HepG2 (cell line): Measurements from ENCODE around the gene DST. TPM values are rescaled to one million over a fixed set of nuclear protein-coding genes. Genes with fewer than 3 reads are reported as not detected.

Experiments
- GPN1 ChIP-seq: sonication (generic); formaldehyde crosslinking; IDR thresholded peaks from 2 replicates; pipeline ENCODE4 v1.5.1; 2020; ENCODE audit warnings: missing genetic modification reagents, borderline replicate concordance
- JUN ChIP-seq: sonication (generic); formaldehyde crosslinking; IDR thresholded peaks from 2 replicates; pipeline ENCODE4 v1.4.0; 2020; ENCODE audit warnings: mild to moderate bottlenecking, missing genetic modification reagents
- MZF1 ChIP-seq: sonication (generic); formaldehyde crosslinking; IDR thresholded peaks from 2 replicates; pipeline ENCODE4 v1.8.1; 2023; ENCODE audit warnings: mild to moderate bottlenecking, missing genetic modification reagents, borderline replicate concordance
- NR1H2 ChIP-seq: sonication (generic); formaldehyde crosslinking; IDR thresholded peaks from 2 replicates; pipeline ENCODE4 v1.8.1; 2022; ENCODE audit warnings: low read depth, missing genetic modification reagents, borderline replicate concordance
- PCBP1 ChIP-seq: fragments of 200-400 bp; formaldehyde crosslinking; IDR thresholded peaks from 2 replicates; pipeline ENCODE4 v1.6.1; 2017; ENCODE audit warnings: mild to moderate bottlenecking, low read depth, low read length, borderline replicate concordance
- SOX13 ChIP-seq, 3 experiments: fragments of 450-650 bp in 1 of 3; sonication (generic) in 1 of 3; formaldehyde crosslinking in 1 of 3; IDR thresholded peaks in 2 of 3; conservative IDR thresholded peaks in 1 of 3; 2 replicates each; pipeline versions ENCODE4 v1.5.0 to v1.6.1; 2016 to 2020; ENCODE audit warnings: antibody characterized with exemption in 1 of 3, mild to moderate bottlenecking in 1 of 3, missing compliant biosample characterization in 1 of 3, missing genetic modification reagents in 1 of 3, moderate library complexity in 1 of 3
- TBL1XR1 ChIP-seq: fragments of 150-350 bp; IDR thresholded peaks from 2 replicates; pipeline ENCODE4 v1.6.1; 2014; ENCODE audit warnings: borderline replicate concordance, low read length; ENCODE audit not compliant: partially characterized antibody
- TCF7L2 ChIP-seq: IDR thresholded peaks from 2 replicates; pipeline ENCODE4 v1.6.1; 2011; ENCODE audit warnings: mild to moderate bottlenecking, low read depth, low read length, moderate library complexity
- ZFP37 ChIP-seq: sonication (generic); formaldehyde crosslinking; IDR thresholded peaks from 2 replicates; pipeline ENCODE4 v1.4.0; 2020; ENCODE audit warnings: missing genetic modification reagents, borderline replicate concordance
- ZNF329 ChIP-seq: sonication (generic); formaldehyde crosslinking; IDR thresholded peaks from 2 replicates; pipeline ENCODE4 v1.9.0; 2021; ENCODE audit warnings: low read depth, mild to moderate bottlenecking, missing genetic modification reagents
- ZNF501 ChIP-seq: sonication (generic); formaldehyde crosslinking; IDR thresholded peaks from 2 replicates; pipeline ENCODE4 v1.5.1; 2020; ENCODE audit warnings: mild to moderate bottlenecking, moderate library complexity, missing genetic modification reagents
- ZNF543 ChIP-seq: sonication (generic); formaldehyde crosslinking; IDR thresholded peaks from 2 replicates; pipeline ENCODE4 v1.4.0; 2020; ENCODE audit warnings: mild to moderate bottlenecking, missing genetic modification reagents
- ZNF687 ChIP-seq: sonication (generic); formaldehyde crosslinking; IDR thresholded peaks from 2 replicates; pipeline ENCODE4 v1.5.1; 2020; ENCODE audit warnings: mild to moderate bottlenecking, missing genetic modification reagents, moderate library complexity
- ZNF850 ChIP-seq: sonication (generic); formaldehyde crosslinking; conservative IDR thresholded peaks from 2 replicates; pipeline ENCODE4 v1.9.0; 2021; ENCODE audit warnings: mild to moderate bottlenecking, missing genetic modification reagents
- ZNF891 ChIP-seq: sonication (generic); formaldehyde crosslinking; IDR thresholded peaks from 2 replicates; pipeline ENCODE4 v1.5.0; 2020; ENCODE audit warnings: mild to moderate bottlenecking, missing genetic modification reagents
- polyA plus RNA-seq, 8 experiments: library from polyadenylated mRNA; depleted of rRNA in 3 of 8; stranded (reverse) in 7 of 8; unstranded in 1 of 8; fragments of >200 nt; fragmentation: Illumina TruSeq in 4 of 8; extraction: Trizol in 4 of 8; gene quantifications; 2 replicates each; pipeline versions ENCODE4 v1.2.1 to v1.2.3, GENCODE V29; 2011 to 2016; ENCODE audit warnings: low read depth in 4 of 8, missing spikeins in 1 of 8, mixed read lengths in 1 of 8; ENCODE audit not compliant: insufficient read depth in 1 of 8
- total RNA-seq, 5 experiments: library from RNA; depleted of rRNA; stranded (reverse); fragments of >200 nt; fragmentation: Illumina TruSeq; extraction: Trizol; gene quantifications; 2 replicates each; pipeline ENCODE4 v1.2.3, GENCODE V29; 2016; ENCODE audit warnings: low read depth in 1 of 5
- TF ChIP-seq, protein P1 (sequence below): sonication (generic); formaldehyde crosslinking; IDR thresholded peaks from 2 replicates; pipeline ENCODE4 v1.9.0; 2021; ENCODE audit warnings: missing genetic modification reagents, borderline replicate concordance
- TF ChIP-seq, protein P2 (sequence below): sonication (generic); formaldehyde crosslinking; IDR thresholded peaks from 2 replicates; pipeline ENCODE4 v1.4.0; 2020; ENCODE audit warnings: mild to moderate bottlenecking, missing genetic modification reagents
- TF ChIP-seq, protein P3 (sequence below): sonication (generic); formaldehyde crosslinking; IDR thresholded peaks from 2 replicates; pipeline ENCODE4 v1.9.0; 2022; ENCODE audit warnings: low read depth, missing genetic modification reagents

Gene DST
- total and polyA plus RNA-seq, 2 of the 13 experiments (the other 11 are each of a cell fraction or from before 2014, with no cell fraction given), result 64.4 to 89.0 TPM

DNA sequence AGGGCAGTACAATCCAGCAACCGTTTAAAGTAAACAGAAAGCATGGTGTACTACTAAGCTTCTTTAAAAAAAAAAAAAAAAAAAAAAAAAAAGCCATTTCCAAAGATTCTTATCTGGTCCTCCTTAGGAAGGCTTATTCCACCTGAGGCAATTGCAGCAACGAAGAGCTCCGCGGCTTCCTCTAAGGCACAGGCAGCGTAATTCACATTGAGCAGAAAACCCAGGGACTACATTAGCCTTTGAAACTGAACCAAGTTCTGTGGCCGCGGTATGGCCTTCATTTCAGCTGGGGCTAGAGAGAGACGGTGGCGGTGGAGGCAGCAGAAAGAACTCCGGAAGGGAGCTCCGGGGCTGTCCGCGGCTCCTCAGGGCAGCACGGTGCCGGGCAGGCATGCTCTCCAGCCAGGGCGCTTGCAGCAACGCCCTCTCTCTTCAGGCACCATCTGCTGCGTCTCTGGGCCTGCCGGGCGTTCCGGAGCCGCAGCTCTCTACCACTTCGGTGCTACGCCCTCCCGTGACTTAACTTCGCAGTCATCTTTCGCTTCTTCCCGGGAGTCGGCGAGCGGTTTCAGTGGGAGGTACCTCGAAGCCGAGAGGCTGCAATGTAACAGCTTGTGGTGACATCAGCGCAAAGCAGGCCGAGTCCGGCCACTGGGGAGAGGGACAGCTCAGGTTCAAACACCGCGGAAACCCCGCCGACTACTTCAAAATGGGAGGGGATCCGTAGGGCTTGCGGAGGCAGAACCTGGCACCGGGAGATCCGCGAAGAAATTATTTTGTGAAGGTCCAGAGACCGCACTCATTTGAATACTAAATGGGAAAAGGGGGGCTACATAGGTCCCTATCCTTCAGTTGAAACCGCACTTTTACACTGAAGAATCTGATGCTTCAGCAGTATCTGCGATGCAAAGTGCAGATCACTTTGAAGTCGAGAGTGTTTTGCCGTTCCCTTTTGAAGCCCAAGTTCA lies 100.0 kb downstream of the DST start (continued):
- TF ChIP-seq, protein P1, sequence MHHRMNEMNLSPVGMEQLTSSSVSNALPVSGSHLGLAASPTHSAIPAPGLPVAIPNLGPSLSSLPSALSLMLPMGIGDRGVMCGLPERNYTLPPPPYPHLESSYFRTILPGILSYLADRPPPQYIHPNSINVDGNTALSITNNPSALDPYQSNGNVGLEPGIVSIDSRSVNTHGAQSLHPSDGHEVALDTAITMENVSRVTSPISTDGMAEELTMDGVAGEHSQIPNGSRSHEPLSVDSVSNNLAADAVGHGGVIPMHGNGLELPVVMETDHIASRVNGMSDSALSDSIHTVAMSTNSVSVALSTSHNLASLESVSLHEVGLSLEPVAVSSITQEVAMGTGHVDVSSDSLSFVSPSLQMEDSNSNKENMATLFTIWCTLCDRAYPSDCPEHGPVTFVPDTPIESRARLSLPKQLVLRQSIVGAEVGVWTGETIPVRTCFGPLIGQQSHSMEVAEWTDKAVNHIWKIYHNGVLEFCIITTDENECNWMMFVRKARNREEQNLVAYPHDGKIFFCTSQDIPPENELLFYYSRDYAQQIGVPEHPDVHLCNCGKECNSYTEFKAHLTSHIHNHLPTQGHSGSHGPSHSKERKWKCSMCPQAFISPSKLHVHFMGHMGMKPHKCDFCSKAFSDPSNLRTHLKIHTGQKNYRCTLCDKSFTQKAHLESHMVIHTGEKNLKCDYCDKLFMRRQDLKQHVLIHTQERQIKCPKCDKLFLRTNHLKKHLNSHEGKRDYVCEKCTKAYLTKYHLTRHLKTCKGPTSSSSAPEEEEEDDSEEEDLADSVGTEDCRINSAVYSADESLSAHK (CRISPR knock-in tag), result 0 out of 2 replicates have a peak, but pooled peaks have one; percentile 38
- TF ChIP-seq ZNF543, result peak; percentile 91
- TF ChIP-seq GPN1 (CRISPR knock-in tag), result peak; percentile 30; the same call in 1 of the 2 replicates
- 0 out of 2 replicates have a peak, but pooled peaks have one; percentile 44 for TF ChIP-seq ZNF850 (CRISPR knock-in tag)
- no peak for TF ChIP-seq SOX13 (IDR thresholded peaks at IDR 0.05)
- TF ChIP-seq SOX13 (CRISPR knock-in tag; conservative IDR thresholded peaks at IDR 0.05 in 1 of 2, IDR thresholded peaks at IDR 0.05 in 1 of 2), result peak in 1 of 2 experiments; percentile 79; a peak in 2 of 4 replicates
- TF ChIP-seq ZNF891 (CRISPR knock-in tag), result no peak
- TF ChIP-seq, protein P2, sequence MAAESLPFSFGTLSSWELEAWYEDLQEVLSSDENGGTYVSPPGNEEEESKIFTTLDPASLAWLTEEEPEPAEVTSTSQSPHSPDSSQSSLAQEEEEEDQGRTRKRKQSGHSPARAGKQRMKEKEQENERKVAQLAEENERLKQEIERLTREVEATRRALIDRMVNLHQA (CRISPR knock-in tag), result no peak
- peak; percentile 50; the same call in 1 of the 2 replicates for TF ChIP-seq NR1H2 (CRISPR knock-in tag)
- TF ChIP-seq PCBP1, result no peak
- TF ChIP-seq ZNF687, result peak; percentile 98
- TF ChIP-seq TBL1XR1, result no peak
- TF ChIP-seq JUN, result peak; percentile 93
- peak; percentile 88 for TF ChIP-seq ZNF329 (CRISPR knock-in tag)
- TF ChIP-seq TCF7L2, result no peak; the same call in 1 of the 2 replicates
- TF ChIP-seq ZFP37 (CRISPR knock-in tag), result peak; percentile 24; the same call in 1 of the 2 replicates
- peak; percentile 98 for TF ChIP-seq ZNF501
- 0 out of 2 replicates have a peak, but pooled peaks have one; percentile 21 for TF ChIP-seq MZF1 (CRISPR knock-in tag)
- TF ChIP-seq, protein P3, sequence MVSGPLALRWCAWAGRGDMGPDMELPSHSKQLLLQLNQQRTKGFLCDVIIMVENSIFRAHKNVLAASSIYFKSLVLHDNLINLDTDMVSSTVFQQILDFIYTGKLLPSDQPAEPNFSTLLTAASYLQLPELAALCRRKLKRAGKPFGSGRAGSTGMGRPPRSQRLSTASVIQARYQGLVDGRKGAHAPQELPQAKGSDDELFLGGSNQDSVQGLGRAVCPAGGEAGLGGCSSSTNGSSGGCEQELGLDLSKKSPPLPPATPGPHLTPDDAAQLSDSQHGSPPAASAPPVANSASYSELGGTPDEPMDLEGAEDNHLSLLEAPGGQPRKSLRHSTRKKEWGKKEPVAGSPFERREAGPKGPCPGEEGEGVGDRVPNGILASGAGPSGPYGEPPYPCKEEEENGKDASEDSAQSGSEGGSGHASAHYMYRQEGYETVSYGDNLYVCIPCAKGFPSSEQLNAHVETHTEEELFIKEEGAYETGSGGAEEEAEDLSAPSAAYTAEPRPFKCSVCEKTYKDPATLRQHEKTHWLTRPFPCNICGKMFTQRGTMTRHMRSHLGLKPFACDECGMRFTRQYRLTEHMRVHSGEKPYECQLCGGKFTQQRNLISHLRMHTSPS (CRISPR knock-in tag), result peak; percentile 63; the same call in 1 of the 2 replicates
